HL-60/S4 treated with retinoic acid at 250 ng/mL for 4 days and 3 days (cell line): ENCODE results near the gene TBCCD1.
"Not testable (repeated sequence)": the region's sequence is repeated elsewhere in the genome, so short reads cannot be mapped to it uniquely, and the experiment has no call there.

Source experiments
- in situ Hi-C: fragments of 300-500 bp; cut with MboI; formaldehyde crosslinking; loops from 2 replicates; pipeline ENCODE4 v1.7.0; 2022; ENCODE audit warnings: low sequenced_read_pairs

TBCCD1 gene

GRCh38 chr3:186499949-186500348, 67.2 kb downstream of the TBCCD1 start:
- in situ Hi-C loops = not testable (repeated sequence)

GRCh38 chr3:186498022-186498421, 69.1 kb downstream of the TBCCD1 start:
- in situ Hi-C loops = not testable (repeated sequence)

- in situ Hi-C loops = no loop called here
Measured at GRCh38 chr3:186497608-186498007, 69.5 kb downstream of the TBCCD1 start.

GRCh38 chr3:186496635-186497034, 70.5 kb downstream of the TBCCD1 start:
- in situ Hi-C loops = no loop called here
